DMS79 treated with DMSO at 0.1 percent for 48 hours (cell line): ENCODE results near the gene GCSAML.

ENCODE experiments used
- DNase-seq: peaks from one replicate; lab custom pipeline; 2025; lab: John Stamatoyannopoulos, UW

Gene GCSAML

DNA sequence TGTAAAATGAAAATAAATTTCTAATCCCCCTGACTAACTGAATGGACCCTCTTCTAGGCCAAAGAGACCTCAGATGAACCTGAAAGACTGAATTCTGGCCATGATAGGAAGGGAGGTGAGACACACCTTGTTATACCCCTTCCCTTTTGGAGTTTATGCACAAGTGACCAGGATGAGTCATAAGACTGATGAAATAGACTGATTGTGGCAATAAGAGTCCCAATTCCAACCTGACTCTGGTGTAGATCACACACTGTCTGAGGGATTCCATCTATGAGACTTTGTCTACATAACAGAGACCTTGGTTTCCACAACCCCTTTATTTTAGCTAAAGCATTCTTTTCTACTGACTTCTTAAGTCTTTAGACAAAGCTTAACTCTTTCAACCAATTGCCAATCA, 25.7 kb downstream of the GCSAML start:
- no peak for DNase-seq

GRCh38 chr1:247576514-247576913, 27.6 kb downstream of the GCSAML start:
- DNase-seq, result no peak

- no peak for DNase-seq
These were observed 30.1 kb downstream of the GCSAML start for GRCh38 chr1:247578946-247579460.

GRCh38 chr1:247588060-247588459, 39.1 kb downstream of the GCSAML start, which contains the start of gene OR2G2:
Gene OR2G2, plus strand, starts transcription at chr1:247588360. Its CDS starts 0 bp downstream, at chr1:247588360.
- DNase-seq, result no peak

DNA sequence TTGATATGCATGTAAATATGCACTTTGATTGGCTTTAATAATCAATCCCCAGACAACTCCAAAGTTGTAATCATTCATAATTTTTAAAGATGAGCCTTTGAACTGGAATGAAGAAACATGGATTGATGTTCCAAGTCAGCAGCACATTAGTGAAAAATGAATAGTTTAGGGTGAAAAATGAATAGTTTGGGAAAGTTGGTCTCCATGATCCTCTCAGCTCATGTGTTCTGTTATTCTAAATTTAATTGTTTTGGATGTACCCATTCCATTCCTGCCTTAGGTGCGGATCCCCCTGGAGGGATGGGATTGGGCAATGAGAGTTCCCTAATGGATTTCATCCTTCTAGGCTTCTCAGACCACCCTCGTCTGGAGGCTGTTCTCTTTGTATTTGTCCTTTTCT, 56.4 kb downstream of the GCSAML start, which contains the start of gene OR2G3:
OR2G3 (plus strand) TSS at position 301 of the 400 bp plus-strand sequence; CDS start at position 301, 0 bp downstream.
- DNase-seq, result no peak

GRCh38 chr1:247613405-247613804, 64.5 kb downstream of the GCSAML start:
- no peak for DNase-seq

DNA sequence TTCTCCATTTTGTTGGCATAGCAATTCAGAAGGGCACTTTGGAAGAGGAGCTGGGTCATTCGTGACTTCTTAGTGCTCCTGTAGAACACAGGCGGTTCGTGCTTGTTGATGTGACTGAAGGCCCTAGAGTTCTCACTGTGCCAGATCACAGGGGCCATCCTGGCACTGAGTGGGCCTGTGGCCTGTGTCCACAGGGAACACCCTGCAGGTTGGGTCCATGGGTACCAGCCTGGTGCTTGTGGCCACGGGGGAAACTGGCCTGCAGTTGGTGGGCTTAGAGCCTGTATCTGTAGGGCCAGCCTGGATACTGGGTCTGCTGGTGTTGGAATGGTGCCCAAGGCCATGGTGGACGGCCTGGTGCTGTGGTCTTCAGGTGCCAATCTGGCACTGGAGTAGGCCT, 65.7 kb downstream of the GCSAML start:
- DNase-seq, result no peak
